GM20000 (cell line): ENCODE data around the gene ACTG1.

ENCODE experiments used
- DNase-seq: peaks from one replicate; pipeline ENCODE4 v3.0.0; 2012; ENCODE audit warnings: low spot score
- CTCF ChIP-seq: IDR thresholded peaks from 2 replicates; pipeline ENCODE4 v1.5.1; 2012; ENCODE audit warnings: mild to moderate bottlenecking, control low read depth; ENCODE audit errors: extremely low read depth, missing control alignments

ACTG1 gene

DNA sequence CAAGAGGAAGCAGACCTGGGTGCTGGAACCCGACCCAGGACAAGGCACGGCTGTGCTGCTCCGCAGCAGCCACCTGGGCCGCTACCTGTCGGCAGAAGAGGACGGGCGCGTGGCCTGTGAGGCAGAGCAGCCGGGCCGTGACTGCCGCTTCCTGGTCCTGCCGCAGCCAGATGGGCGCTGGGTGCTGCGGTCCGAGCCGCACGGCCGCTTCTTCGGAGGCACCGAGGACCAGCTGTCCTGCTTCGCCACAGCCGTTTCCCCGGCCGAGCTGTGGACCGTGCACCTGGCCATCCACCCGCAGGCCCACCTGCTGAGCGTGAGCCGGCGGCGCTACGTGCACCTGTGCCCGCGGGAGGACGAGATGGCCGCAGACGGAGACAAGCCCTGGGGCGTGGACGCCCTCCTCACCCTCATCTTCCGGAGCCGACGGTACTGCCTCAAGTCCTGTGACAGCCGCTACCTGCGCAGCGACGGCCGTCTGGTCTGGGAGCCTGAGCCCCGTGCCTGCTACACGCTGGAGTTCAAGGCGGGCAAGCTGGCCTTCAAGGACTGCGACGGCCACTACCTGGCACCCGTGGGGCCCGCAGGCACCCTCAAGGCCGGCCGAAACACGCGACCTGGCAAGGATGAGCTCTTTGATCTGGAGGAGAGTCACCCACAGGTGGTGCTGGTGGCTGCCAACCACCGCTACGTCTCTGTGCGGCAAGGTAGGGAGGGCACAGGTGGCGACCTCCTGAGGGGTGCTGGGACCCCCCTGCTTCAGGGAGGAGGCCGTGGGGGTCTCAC lies 16.2 kb upstream of the ACTG1 start:
- no peak for TF ChIP-seq CTCF
- no peak for DNase-seq

- no peak for TF ChIP-seq CTCF
- no peak for DNase-seq
These were observed 15.7 kb upstream of the ACTG1 start for GRCh38 chr17:81528384-81528650.

DNA sequence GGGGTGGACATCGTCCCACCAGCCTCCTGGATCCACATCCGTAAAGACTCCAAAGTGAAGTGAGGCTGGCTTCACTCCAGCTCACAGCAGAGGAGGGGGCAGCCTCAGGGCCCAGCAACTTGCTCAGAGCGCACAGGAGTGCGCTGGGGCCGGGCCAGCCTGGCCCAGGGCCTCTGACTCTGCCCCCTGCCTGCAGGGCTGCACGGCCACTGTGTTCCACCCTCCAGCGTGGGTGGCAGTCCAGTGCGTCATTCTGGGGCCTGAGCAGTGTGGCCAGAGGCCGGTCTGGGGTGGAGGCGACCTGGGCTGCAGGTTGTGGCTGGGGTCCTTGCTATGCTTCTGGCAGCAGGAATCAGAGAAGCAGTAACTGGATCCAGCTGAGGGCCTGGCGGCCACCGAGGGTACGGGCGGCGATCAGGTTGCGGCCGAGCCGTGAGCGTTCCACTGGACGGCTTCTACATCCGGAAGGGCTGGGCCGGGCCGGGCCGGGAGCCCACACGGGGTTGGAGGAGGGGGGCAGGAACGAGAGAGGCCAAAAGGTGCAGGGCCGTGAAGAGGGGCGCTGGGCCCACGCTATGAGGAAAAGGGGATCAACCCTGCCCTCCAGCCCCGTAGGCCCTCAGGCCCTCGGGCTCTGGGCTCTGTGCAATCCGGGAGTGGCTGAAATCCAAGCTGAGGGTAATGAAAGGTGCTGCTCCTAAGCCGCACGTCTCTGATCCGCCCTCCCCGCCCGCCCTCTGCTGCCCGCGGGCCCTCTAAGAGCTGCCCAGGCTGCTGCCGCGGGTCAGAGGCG lies 15.2 kb upstream of the ACTG1 start, which contains the start of gene FSCN2:
Gene FSCN2 (plus strand): TSS at position 787 of the 793 bp plus-strand sequence. CDS start 155 bp downstream, outside the sequence.
- no peak for TF ChIP-seq CTCF
- no peak for DNase-seq

- DNase-seq: no peak
- no peak for TF ChIP-seq CTCF
These were observed 14.3 kb upstream of the ACTG1 start for GRCh38 chr17:81526662-81527571.

DNA sequence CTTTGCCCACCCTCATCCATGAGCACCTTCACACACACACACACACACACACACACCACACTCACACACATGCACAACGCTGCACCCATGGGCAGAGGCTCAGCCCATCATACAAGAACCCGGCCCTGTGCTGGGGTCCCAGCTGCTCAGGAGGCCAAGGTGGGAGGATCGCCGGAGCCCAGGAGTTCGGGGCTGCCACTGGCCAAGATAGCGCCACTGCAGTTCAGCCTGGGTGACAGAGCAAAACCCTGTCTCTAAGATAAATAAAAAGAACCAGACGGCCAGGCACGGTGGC lies 12.2 kb upstream of the ACTG1 start:
- DNase-seq: no peak
- TF ChIP-seq CTCF: no peak

GRCh38 chr17:81524039-81524864 lies 11.7 kb upstream of the ACTG1 start:
- no peak for TF ChIP-seq CTCF

More at GRCh38 chr17:81524039-81524864, 11.7 kb upstream of the ACTG1 start:
- DNase-seq: no peak
